ENCODE data around the gene GLMP.

DNA sequence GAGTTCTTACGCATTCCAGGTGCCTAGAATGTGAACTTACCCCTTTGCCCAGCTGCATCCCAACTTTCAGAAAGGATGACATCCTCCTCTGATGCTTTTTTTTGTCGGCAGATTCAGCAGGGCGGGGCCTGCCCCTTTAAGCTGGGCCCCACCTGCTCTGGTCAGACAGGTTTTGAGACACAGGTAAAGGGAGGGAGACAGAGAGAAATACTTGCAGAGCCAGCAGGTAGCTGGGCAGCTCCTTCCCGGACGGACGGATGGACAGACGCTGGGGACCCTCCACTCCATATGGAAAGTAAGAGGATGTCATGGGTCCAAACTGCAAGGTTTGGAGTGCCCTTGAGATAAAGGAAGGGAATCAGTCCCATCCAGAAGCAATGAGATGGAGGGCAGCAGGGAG, 11.4 kb downstream of the GLMP start, which contains the start of gene TMEM79:
- TF ChIP-seq YY1 (IDR thresholded peaks at IDR 0.05; ENCODE audit: insufficient read depth, insufficient read length) (no peak), ZNF274 (IDR thresholded peaks at IDR 0.05; ENCODE audit: low read depth, low read length) (no peak), SUZ12 (IDR thresholded peaks at IDR 0.05; ENCODE audit: extremely low read depth, insufficient read depth, insufficient read length) (no peak)

All from NT2/D1 (cell line).